ENCODE measurements around the gene HTR1B.

HTR1B gene

GRCh38 chr6:77466055-77466450, 2.8 kb upstream of the HTR1B start:
- ChIA-PET POLR2A (ENCODE audit: low non-redundant PET) (no interaction called here), CTCF (interaction anchor here (0.8 kb wide), 1 partner anchor 110 kb away, joined by 3 read pairs; no protein-coding TSS in a partner anchor)
- no peak overlapping the region for H3K27ac ChIP-seq
- TF ChIP-seq CTCF (conservative IDR thresholded peaks at IDR 0.05; ENCODE audit: low read depth), result peak; percentile 83
- peak; percentile 55 for DNase-seq (ENCODE audit: low spot score)

- no peak for TF ChIP-seq CTCF (conservative IDR thresholded peaks at IDR 0.05; ENCODE audit: low read depth)
- H3K27ac ChIP-seq, result no peak overlapping the region
- POLR2A ChIA-PET (ENCODE audit: low non-redundant PET), result no interaction called here
- CTCF ChIA-PET, result interaction anchor here (0.7 kb wide), 1 partner anchor 1152 kb away, joined by 4 read pairs; no protein-coding TSS in a partner anchor
- DNase-seq (ENCODE audit: low spot score), result no peak
Observed at GRCh38 chr6:77464495-77464867, 1.2 kb upstream of the HTR1B start.

- CTCF ChIA-PET, result interaction anchor here (0.5 to 0.7 kb wide), 3 partner anchors 8 to 1153 kb away, joined by 4 to 6 read pairs (median 4); no protein-coding TSS in a partner anchor
- peak overlapping the region; percentile 66 for H3K27ac ChIP-seq
- TF ChIP-seq CTCF (conservative IDR thresholded peaks at IDR 0.05; ENCODE audit: low read depth), result no peak
- POLR2A ChIA-PET (ENCODE audit: low non-redundant PET), result interaction anchor here (0.5 kb wide), 1 partner anchor 85 kb away, joined by 5 read pairs; no protein-coding TSS in a partner anchor
- DNase-seq (ENCODE audit: low spot score), result peak; percentile 41
Observed at GRCh38 chr6:77463861-77464494, 687 bp upstream of the HTR1B start.

- TF ChIP-seq CTCF (conservative IDR thresholded peaks at IDR 0.05; ENCODE audit: low read depth), result peak; percentile 34
- CTCF ChIA-PET, result no interaction called here
- DNase-seq (ENCODE audit: low spot score), result no peak
- POLR2A ChIA-PET (ENCODE audit: low non-redundant PET), result no interaction called here
- peak overlapping the region; percentile 66 for H3K27ac ChIP-seq
Observed at GRCh38 chr6:77462359-77463307, 658 bp downstream of the HTR1B start.

- ChIA-PET POLR2A (ENCODE audit: low non-redundant PET) (no interaction called here), CTCF (interaction anchor here (0.5 kb wide), 1 partner anchor 15 kb away, joined by 3 read pairs; no protein-coding TSS in a partner anchor)
- DNase-seq (ENCODE audit: low spot score), result no peak
- no peak for TF ChIP-seq CTCF (conservative IDR thresholded peaks at IDR 0.05; ENCODE audit: low read depth)
- H3K27ac ChIP-seq, result no peak overlapping the region
Observed at GRCh38 chr6:77461796-77462195, 1.5 kb downstream of the HTR1B start.

GRCh38 chr6:77458421-77458820, 4.9 kb downstream of the HTR1B start:
- no peak overlapping the region for H3K27ac ChIP-seq
- CTCF ChIA-PET, result no interaction called here

More at GRCh38 chr6:77458421-77458820, 4.9 kb downstream of the HTR1B start:
- POLR2A ChIA-PET (ENCODE audit: low non-redundant PET), result no interaction called here
- DNase-seq (ENCODE audit: low spot score), result no peak
- no peak for TF ChIP-seq CTCF (conservative IDR thresholded peaks at IDR 0.05; ENCODE audit: low read depth)
